Measurements from ENCODE around the gene NDUFAF7.

Gene NDUFAF7

GRCh38 chr2:37295469-37296073 is 64.1 kb downstream of the NDUFAF7 start:
- no peak overlapping the region for H3K4me3 ChIP-seq (replicated peaks in 1 of 2; ENCODE audit: low read depth in 2 of 2, low read length in 2 of 2)
- TF ChIP-seq CTCF (IDR thresholded peaks at IDR 0.05; ENCODE audit: low read depth, low read length): no peak
- DNase-seq (ENCODE audit: low read depth in 2 of 2): no peak

- H3K4me3 ChIP-seq (replicated peaks in 1 of 2; ENCODE audit: low read depth in 2 of 2, low read length in 2 of 2): no peak overlapping the region
- TF ChIP-seq CTCF (IDR thresholded peaks at IDR 0.05; ENCODE audit: low read depth, low read length): no peak
- DNase-seq (ENCODE audit: low read depth in 2 of 2): no peak
Measured at GRCh38 chr2:37297632-37298031, 66.2 kb downstream of the NDUFAF7 start.
